Epithelial cell of esophagus (primary cell): Measurements from ENCODE around the gene KCND1.

Source experiments
- DNase-seq: peaks from one replicate; pipeline ENCODE4 v3.0.0; 2010; ENCODE audit warnings: low read depth
- H3K4me3 ChIP-seq: 2 replicates; pipeline ENCODE4 v1.5.1; 2011; ENCODE audit warnings: mild to moderate bottlenecking, low read length, control low read depth
- TF ChIP-seq, protein P1 (sequence below): IDR thresholded peaks from 2 replicates; pipeline ENCODE4 v1.5.1; 2011; ENCODE audit warnings: low read depth, mild to moderate bottlenecking, low read length, control low read depth, inconsistent platforms; ENCODE audit not compliant: insufficient read depth; ENCODE audit errors: missing control alignments

Gene KCND1

DNA sequence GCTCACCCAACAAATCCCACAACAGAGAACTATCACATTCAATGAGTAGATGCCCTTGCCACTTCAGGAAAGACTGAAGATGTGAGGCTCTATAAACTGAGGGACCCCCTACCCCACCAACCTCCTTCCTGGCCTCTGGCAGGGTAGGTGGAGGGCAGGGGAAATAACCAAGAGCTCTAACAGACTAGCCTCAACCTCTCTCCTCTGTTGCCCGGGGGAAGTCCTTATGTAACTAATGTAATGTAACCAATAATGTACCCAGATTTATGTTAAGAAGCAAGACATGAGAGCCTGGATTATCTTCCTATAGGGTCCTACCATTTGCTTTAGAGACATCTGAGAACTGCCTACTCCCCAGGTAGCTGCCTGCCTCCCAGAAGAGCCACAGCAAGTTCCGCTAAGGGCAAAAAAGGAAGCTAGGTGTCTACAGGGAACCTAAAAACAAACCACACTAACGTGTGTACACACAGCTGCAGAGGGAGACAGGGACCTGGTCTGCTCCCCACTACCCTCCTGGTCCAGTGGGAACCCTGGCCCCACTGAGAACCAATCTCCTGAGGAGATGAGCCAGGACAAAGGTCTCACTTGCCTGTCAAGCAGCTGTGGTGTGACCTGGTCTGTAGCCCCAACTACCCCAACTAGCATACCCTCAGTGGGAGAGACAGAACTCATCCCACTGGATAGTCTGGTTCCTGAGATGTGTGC is 32.0 kb downstream of the KCND1 start:
- TF ChIP-seq, protein P1, sequence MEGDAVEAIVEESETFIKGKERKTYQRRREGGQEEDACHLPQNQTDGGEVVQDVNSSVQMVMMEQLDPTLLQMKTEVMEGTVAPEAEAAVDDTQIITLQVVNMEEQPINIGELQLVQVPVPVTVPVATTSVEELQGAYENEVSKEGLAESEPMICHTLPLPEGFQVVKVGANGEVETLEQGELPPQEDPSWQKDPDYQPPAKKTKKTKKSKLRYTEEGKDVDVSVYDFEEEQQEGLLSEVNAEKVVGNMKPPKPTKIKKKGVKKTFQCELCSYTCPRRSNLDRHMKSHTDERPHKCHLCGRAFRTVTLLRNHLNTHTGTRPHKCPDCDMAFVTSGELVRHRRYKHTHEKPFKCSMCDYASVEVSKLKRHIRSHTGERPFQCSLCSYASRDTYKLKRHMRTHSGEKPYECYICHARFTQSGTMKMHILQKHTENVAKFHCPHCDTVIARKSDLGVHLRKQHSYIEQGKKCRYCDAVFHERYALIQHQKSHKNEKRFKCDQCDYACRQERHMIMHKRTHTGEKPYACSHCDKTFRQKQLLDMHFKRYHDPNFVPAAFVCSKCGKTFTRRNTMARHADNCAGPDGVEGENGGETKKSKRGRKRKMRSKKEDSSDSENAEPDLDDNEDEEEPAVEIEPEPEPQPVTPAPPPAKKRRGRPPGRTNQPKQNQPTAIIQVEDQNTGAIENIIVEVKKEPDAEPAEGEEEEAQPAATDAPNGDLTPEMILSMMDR = no peak

DNA sequence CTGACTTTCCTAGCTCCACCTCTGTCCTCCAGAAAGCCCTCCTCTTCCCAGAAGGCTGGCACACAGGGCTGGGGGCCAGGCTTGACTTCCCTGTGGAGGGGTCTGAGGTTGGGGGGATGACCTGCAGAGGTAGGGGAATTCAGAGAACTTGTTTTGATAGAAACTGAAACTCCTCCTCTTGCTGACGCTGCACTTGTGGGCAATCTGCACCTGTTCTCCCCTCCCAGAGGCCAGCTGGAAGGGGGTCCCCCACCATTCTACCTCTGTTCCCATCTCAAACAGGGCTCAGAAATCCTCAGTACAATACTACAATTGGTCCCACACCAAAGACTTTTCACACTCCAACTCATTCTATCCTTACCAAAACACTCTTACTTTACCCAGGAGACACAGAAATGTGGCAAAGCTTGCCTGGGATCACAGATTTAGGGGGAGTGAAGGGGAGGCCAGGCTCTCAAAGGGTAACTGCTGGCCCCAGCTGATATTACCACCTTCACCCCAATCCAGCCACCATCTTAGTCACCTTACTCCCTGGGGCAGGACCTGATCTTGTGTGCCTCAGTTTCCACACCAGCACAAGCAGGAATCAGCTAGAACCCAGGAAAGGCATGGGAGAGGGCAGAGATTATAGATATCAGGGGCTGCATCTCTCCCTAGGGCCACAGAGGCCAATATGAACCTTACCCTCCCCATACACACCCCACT is 32.8 kb downstream of the KCND1 start:
- no peak for DNase-seq
- no peak overlapping the region for H3K4me3 ChIP-seq
- TF ChIP-seq, protein P1 = no peak

More for the DNA sequence above, 32.0 kb downstream of the KCND1 start:
- no peak for DNase-seq
- no peak overlapping the region for H3K4me3 ChIP-seq

DNA sequence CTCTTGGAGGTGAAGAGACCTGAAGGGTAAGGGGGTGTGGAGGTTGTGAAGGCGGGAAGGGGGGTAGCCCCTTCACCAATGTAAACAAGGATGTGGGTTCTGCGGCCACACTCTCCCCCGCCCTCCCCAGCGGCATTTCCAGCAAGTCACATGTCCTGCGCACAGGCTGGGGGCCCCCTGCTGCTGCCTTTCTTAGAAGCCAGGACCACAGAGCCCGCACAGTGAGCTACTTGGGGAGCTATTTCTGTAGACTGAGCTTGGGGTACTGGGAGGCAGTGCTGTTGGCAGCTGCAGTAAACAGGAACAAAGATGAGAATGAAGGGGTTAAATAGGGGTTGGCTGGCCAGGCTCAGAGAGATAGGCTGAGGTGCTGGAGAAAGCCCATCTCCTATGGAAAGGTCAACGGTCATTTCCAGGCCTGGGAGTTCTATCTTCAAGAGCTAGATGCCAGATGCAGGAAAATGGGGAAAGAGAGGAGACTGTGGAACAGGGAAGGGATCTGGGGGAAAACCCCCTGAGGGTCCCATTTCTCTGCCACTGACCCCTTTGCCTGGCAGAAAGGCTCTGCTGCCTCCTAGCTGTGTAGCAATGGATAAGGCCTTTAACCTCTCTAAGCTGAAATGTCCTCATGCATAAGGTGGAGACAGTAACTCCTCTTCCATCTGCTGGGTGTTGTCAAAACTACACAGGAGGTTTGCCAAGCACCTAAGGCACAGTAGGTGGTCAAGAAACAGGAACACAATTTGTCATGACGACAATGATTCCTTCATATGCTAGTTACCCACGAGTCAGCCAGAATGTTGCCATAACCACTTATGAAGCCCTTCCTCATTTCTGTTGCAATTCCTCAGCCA is 34.4 kb downstream of the KCND1 start:
- DNase-seq = no peak
- H3K4me3 ChIP-seq = no peak overlapping the region
- TF ChIP-seq, protein P1 = no peak

GRCh38 chrX:48936429-48937053 is 35.1 kb downstream of the KCND1 start:
- DNase-seq = no peak
- H3K4me3 ChIP-seq = no peak overlapping the region
- TF ChIP-seq, protein P1 = no peak

GRCh38 chrX:48935301-48935670 is 36.4 kb downstream of the KCND1 start:
- no peak for DNase-seq
- TF ChIP-seq, protein P1 = no peak
- no peak overlapping the region for H3K4me3 ChIP-seq

DNA sequence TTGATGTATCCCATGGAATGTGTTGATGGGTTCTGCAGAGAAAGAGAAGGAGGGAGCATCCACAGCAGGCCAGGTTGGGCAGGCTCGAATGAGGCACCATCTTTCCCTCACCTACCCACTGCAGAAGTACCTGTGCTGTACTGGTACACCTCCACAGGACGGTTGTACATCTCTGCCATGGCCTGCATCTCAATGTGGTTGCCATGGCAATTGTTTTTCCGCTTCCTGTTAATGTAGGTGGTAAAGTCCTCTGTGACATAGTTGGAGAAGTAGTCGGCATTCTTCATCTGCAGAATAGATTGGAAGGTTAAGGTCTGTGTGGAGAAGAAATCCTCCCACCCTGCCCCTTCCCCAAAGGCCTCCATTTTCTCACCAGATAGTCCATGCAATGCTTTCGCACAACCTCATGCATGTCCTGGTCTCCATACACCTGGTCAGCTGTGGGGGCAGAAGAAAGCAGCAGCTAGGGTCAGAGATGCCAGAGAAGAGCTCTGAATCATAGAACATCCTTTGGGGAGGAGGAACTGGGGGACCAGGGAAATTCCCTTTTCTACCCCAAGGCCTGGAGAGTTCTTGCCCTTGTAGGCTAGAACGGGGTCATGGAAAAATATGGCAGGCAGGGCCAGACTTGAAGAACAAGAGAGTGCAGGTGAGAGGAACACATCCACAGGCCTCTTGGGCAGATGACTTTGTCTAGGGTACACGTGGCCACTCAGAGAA is 36.9 kb downstream of the KCND1 start:
- TF ChIP-seq, protein P1 = no peak
- no peak overlapping the region for H3K4me3 ChIP-seq
- no peak for DNase-seq
